ENCODE measurements around the gene PPARG.

GRCh38 chr3:12345141-12345561 lies 56.3 kb downstream of the PPARG start:
- TF ChIP-seq CTCF (IDR thresholded peaks at IDR 0.05; ENCODE audit: low read depth, low read length) (no peak), POLR2A (IDR thresholded peaks at IDR 0.05; ENCODE audit: extremely low read depth, insufficient read length) (no peak)
